Small intestine (tissue), 7 donors: ENCODE results near the gene HPRT1. TPM values are rescaled to one million over a fixed set of nuclear protein-coding genes. Genes with fewer than 3 reads are reported as not detected.

Source experiments
- DNase-seq, 2 donors: peaks; one replicate each; pipeline versions ENCODE4 v3.0.0 to v3.0.0-alpha.2; 2013
- FAIRE-seq: peaks from 2 replicates; lab custom pipeline; 2012; peaks lifted over from hg19 to GRCh38; lab: Jason Lieb, UNC
- H3K27ac ChIP-seq, 3 donors: one replicate each; pipeline ENCODE4 v1.5.1; 2013; ENCODE audit warnings: low read length in 2 of 3, mild to moderate bottlenecking in 2 of 3, control low read depth in 1 of 3, inconsistent platforms in 1 of 3, low read depth in 1 of 3, moderate library complexity in 1 of 3
- H3K27me3 ChIP-seq, 3 donors: one replicate each; pipeline ENCODE4 v1.6.1; 2013; ENCODE audit warnings: low read length in 3 of 3, inconsistent platforms in 1 of 3; ENCODE audit not compliant: control insufficient read depth in 3 of 3, insufficient read depth in 3 of 3
- H3K36me3 ChIP-seq, 3 donors: one replicate each; pipeline ENCODE4 v1.6.1; 2013; ENCODE audit warnings: low read length in 3 of 3, inconsistent platforms in 1 of 3, low read depth in 1 of 3, mild to moderate bottlenecking in 1 of 3, moderate library complexity in 1 of 3; ENCODE audit not compliant: control insufficient read depth in 3 of 3, insufficient read depth in 2 of 3
- H3K4me1 ChIP-seq, 3 donors: one replicate each; pipeline ENCODE4 v1.6.1; 2013; ENCODE audit warnings: low read length in 2 of 3, inconsistent platforms in 1 of 3, low read depth in 1 of 3, mild to moderate bottlenecking in 1 of 3, moderate library complexity in 1 of 3; ENCODE audit not compliant: control insufficient read depth in 3 of 3, insufficient read depth in 2 of 3
- H3K4me3 ChIP-seq, 3 donors: one replicate each; pipeline ENCODE4 v1.5.1; 2013; ENCODE audit warnings: low read length in 3 of 3, control low read depth in 1 of 3, inconsistent platforms in 1 of 3, low read depth in 1 of 3, mild to moderate bottlenecking in 1 of 3, moderate library complexity in 1 of 3
- H3K9me3 ChIP-seq, 2 donors: one replicate each; pipeline ENCODE4 v1.6.1; 2013; ENCODE audit warnings: low read depth in 1 of 2, low read length in 1 of 2; ENCODE audit not compliant: control insufficient read depth in 2 of 2, insufficient read depth in 1 of 2
- WGBS, 3 donors: extraction: QIAGEN DNeasy Blood & Tissue Kit; methylation state at CpG; one replicate each; pipeline ENCODE4 v1.1.7; 2013; 5-methylcytosine and 5-hydroxymethylcytosine counted together
- polyA plus RNA-seq, 4 donors: library from polyadenylated mRNA; stranded (reverse) in 3 of 4; unstranded in 1 of 4; fragments of 200-250 nt in 3 of 4; fragments of 120-200 nt in 1 of 4; gene quantifications; one replicate each; pipeline versions ENCODE4 v1.2.1 to v1.2.3, GENCODE V29; 2013
- donor health status: healthy with polysubstance abuse.
- donor health status: control.
- donor health status: control.
- donor health status: Bipolar disorder and iron deficiency.
- donor health status: healthy.

HPRT1 gene
- polyA plus RNA-seq, 4 donors: 24.3 to 57.8 (median 29.5) TPM

- FAIRE-seq: no peak
- Histone ChIP-seq H3K9me3 (no peaks in the 10 kb centered on the region), H3K4me1 (no peaks in the 10 kb centered on the region)
These were observed 24.1 kb upstream of the HPRT1 start for GRCh38 chrX:134435894-134436293.

GRCh38 chrX:134443020-134443419 is 16.9 kb upstream of the HPRT1 start:
- H3K36me3 ChIP-seq: no peaks in the 10 kb centered on the region
- H3K27ac ChIP-seq: no peak overlapping the region
- 64 to 73% (median 70%) methylated on average over 2 of the region's 2 CpGs for WGBS, 3 donors
- no peaks in the 10 kb centered on the region for H3K9me3 ChIP-seq
- FAIRE-seq: no peak
- no peaks in the 10 kb centered on the region for H3K4me1 ChIP-seq
- no peaks in the 10 kb centered on the region for H3K27me3 ChIP-seq
- H3K4me3 ChIP-seq: no peak overlapping the region
- no peak for DNase-seq

More at GRCh38 chrX:134435894-134436293, 24.1 kb upstream of the HPRT1 start:
- Histone ChIP-seq H3K27me3 (no peaks in the 10 kb centered on the region), H3K36me3 (no peaks in the 10 kb centered on the region), H3K4me3 (no peak overlapping the region), H3K27ac (no peak overlapping the region)
- DNase-seq: no peak
- WGBS, 3 donors: 91 to 99% (median 94%) methylated on average over 6 of the region's 6 CpGs

- no peak overlapping the region for H3K27ac ChIP-seq
- H3K27me3 ChIP-seq: no peaks in the 10 kb centered on the region
- FAIRE-seq (no peak), DNase-seq (no peak)
- H3K9me3 ChIP-seq: no peaks in the 10 kb centered on the region
- H3K36me3 ChIP-seq: no peaks in the 10 kb centered on the region
- 75 to 96% (median 91%) methylated on average over 2 of the region's 2 CpGs for WGBS, 3 donors
- H3K4me3 ChIP-seq: no peak overlapping the region
- no peaks in the 10 kb centered on the region for H3K4me1 ChIP-seq
These were observed 16.5 kb upstream of the HPRT1 start for GRCh38 chrX:134443461-134443860.

GRCh38 chrX:134444681-134445080 is 15.3 kb upstream of the HPRT1 start:
- DNase-seq (no peak), FAIRE-seq (no peak)
- H3K4me3 ChIP-seq: no peak overlapping the region
- no peaks in the 10 kb centered on the region for H3K4me1 ChIP-seq
- H3K27me3 ChIP-seq: no peaks in the 10 kb centered on the region
- no peaks in the 10 kb centered on the region for H3K36me3 ChIP-seq
- no peaks in the 10 kb centered on the region for H3K9me3 ChIP-seq
- WGBS, 3 donors: 72 to 86% (median 80%) methylated on average over 3 of the region's 3 CpGs
- H3K27ac ChIP-seq: no peak overlapping the region

- DNase-seq (peak; percentile 60 to 83), FAIRE-seq (no peak)
- Histone ChIP-seq H3K4me1 (peaks cover 0 to 2% (median 0%) of the 10 kb centered on the region in 3 donors), H3K4me3 (no peak overlapping the region), H3K9me3 (no peaks in the 10 kb centered on the region), H3K36me3 (no peaks in the 10 kb centered on the region), H3K27ac (peak overlapping the region in 2 of 3 donors; percentile 16 to 78), H3K27me3 (no peaks in the 10 kb centered on the region)
- WGBS, 3 donors: 22 to 66% (median 57%) methylated on average over 4 to 6 of the region's 6 CpGs
These were observed 7.4 kb upstream of the HPRT1 start for GRCh38 chrX:134452596-134452995.

GRCh38 chrX:134453631-134454030 is 6.3 kb upstream of the HPRT1 start:
- H3K36me3 ChIP-seq: no peaks in the 10 kb centered on the region
- peak; percentile 13 to 56 for DNase-seq
- no peak for FAIRE-seq
- no peaks in the 10 kb centered on the region for H3K9me3 ChIP-seq
- no peaks in the 10 kb centered on the region for H3K27me3 ChIP-seq
- WGBS, 3 donors: 11 to 61% (median 39%) methylated on average over 6 of the region's 6 CpGs
- no peak overlapping the region for H3K4me3 ChIP-seq
- H3K27ac ChIP-seq: no peak overlapping the region
- peaks cover 0 to 2% (median 0%) of the 10 kb centered on the region in 3 donors for H3K4me1 ChIP-seq

GRCh38 chrX:134454506-134454905 is 5.5 kb upstream of the HPRT1 start:
- FAIRE-seq (no peak), DNase-seq (no peak)
- no peak overlapping the region for H3K27ac ChIP-seq
- H3K36me3 ChIP-seq: no peaks in the 10 kb centered on the region
- H3K27me3 ChIP-seq: no peaks in the 10 kb centered on the region
- 88 to 90% (median 90%) methylated on average over 7 of the region's 7 CpGs for WGBS, 3 donors
- peaks cover 0 to 2% (median 0%) of the 10 kb centered on the region in 3 donors for H3K4me1 ChIP-seq
- H3K9me3 ChIP-seq: no peaks in the 10 kb centered on the region
- no peak overlapping the region for H3K4me3 ChIP-seq

GRCh38 chrX:134457708-134458107 is 2.3 kb upstream of the HPRT1 start:
- H3K36me3 ChIP-seq: no peaks in the 10 kb centered on the region

GRCh38 chrX:134459683-134460004 is 321 bp upstream of the HPRT1 start:
- peak overlapping the region; percentile 30 to 49 (median 42) for H3K4me3 ChIP-seq
- H3K9me3 ChIP-seq: no peaks in the 10 kb centered on the region
- H3K27ac ChIP-seq: peak overlapping the region in 2 of 3 donors; percentile 38 to 44
- no peaks in the 10 kb centered on the region for H3K36me3 ChIP-seq
- no peaks in the 10 kb centered on the region for H3K27me3 ChIP-seq
- peaks cover 0 to 3% (median 0%) of the 10 kb centered on the region in 3 donors for H3K4me1 ChIP-seq
- peak in 1 of 2 donors; percentile 62 for DNase-seq
- FAIRE-seq: no peak
- WGBS, 3 donors: 0 to 53% (median 22%) methylated on average over 10 to 12 of the region's 12 CpGs

More at GRCh38 chrX:134457708-134458107, 2.3 kb upstream of the HPRT1 start:
- no peaks in the 10 kb centered on the region for H3K27me3 ChIP-seq
- no peak for DNase-seq
- no peaks in the 10 kb centered on the region for H3K9me3 ChIP-seq
- no peak overlapping the region for H3K4me3 ChIP-seq
- no peak overlapping the region for H3K27ac ChIP-seq
- peaks cover 0 to 3% (median 0%) of the 10 kb centered on the region in 3 donors for H3K4me1 ChIP-seq
- 58 to 77% (median 72%) methylated on average over 5 of the region's 5 CpGs for WGBS, 3 donors
- no peak for FAIRE-seq
